Peyer's patch (tissue), 4 donors: ENCODE measurements around the gene TLCD2.

Source experiments
- CTCF ChIP-seq, 6 experiments: fragments of 450-650 bp in 4 of 6; fragments of 200-600 bp in 2 of 6; sonication (generic) in 1 of 6; IDR thresholded peaks; one replicate each; pipeline ENCODE4 v1.5.1; 2017 to 2019; ENCODE audit warnings: antibody characterized with exemption in 6 of 6, mild to moderate bottlenecking in 3 of 6, moderate library complexity in 1 of 6
- POLR2A ChIP-seq, 2 donors: fragments of 450-650 bp; IDR thresholded peaks; one replicate each; pipeline ENCODE4 v1.5.1; 2017; ENCODE audit warnings: antibody characterized with exemption in 2 of 2, mild to moderate bottlenecking in 2 of 2, moderate library complexity in 2 of 2

- TF ChIP-seq CTCF (IDR thresholded peaks at IDR 0.05) (peak in 1 of 6 experiments; percentile 12), POLR2A (IDR thresholded peaks at IDR 0.05) (no peak)
Measured at GRCh38 chr17:1754430-1755112, 44.4 kb upstream of the TLCD2 start.
